HCT116 (cell line): ENCODE results near the gene PDE4C. TPM values are rescaled to one million over a fixed set of nuclear protein-coding genes. Genes with fewer than 3 reads are reported as not detected.

ENCODE experiments used
- ATAC-seq: fragments of 200-7000 bp; cut with Tn5 transposase; 2 replicates; pipeline ENCODE4 v1.9.1; 2020; ENCODE audit warnings: mild to moderate bottlenecking, moderate library complexity
- BruUV-seq: library from RNA; stranded (reverse); fragments of 400-500 nt; replicated peaks from 2 replicates; lab custom pipeline; 2021; lab: Mats Ljungman, UMichigan
- CTCF ChIA-PET: fragments of 300-600 bp; sonication (Branson Sonifier 250); formaldehyde crosslinking; loops from one replicate; lab custom pipeline; 2021; ENCODE audit warnings: antibody characterized with exemption; lab: Charles Lee
- POLR2A ChIA-PET: fragments of 300-600, 350-600 bp; sonication (Branson Sonifier 250); formaldehyde crosslinking; loops from one replicate; lab custom pipeline; 2021; ENCODE audit warnings: antibody characterized with exemption; lab: Charles Lee
- RAD21 ChIA-PET, 2 experiments: fragments of 300-600 bp; sonication (Branson Sonifier 250); formaldehyde crosslinking; loops; one replicate each; lab custom pipeline; 2023; ENCODE audit warnings: low total read pairs in 2 of 2; ENCODE audit not compliant: uncharacterized antibody in 2 of 2, unreplicated experiment in 2 of 2, low non-redundant PET in 1 of 2; lab: Charles Lee
- DNase-seq: peaks from one replicate; pipeline ENCODE4 v3.0.0-alpha.2; 2010; ENCODE audit warnings: low read depth, low spot score
- H2AFZ ChIP-seq: fragments of 200-600 bp; shearing (Covaris generic), sonication (generic); 2 replicates; pipeline ENCODE4 v1.6.1; 2017; ENCODE audit warnings: low read depth, mixed run types, mixed read lengths, antibody characterized with exemption, low read length; ENCODE audit not compliant: poor library complexity, severe bottlenecking
- H3K27ac ChIP-seq: 2 replicates; pipeline ENCODE4 v1.5.1; 2012; ENCODE audit warnings: low read depth, low read length
- H3K27me3 ChIP-seq: fragments of 200-600 bp; sonication (generic); 2 replicates; pipeline ENCODE4 v1.6.1; 2016; ENCODE audit warnings: mixed run types, low read length, mixed read lengths; ENCODE audit not compliant: insufficient read depth
- H3K36me3 ChIP-seq, 2 experiments: fragments of 200-500 bp in 1 of 2; fragments of 200-600 bp in 1 of 2; sonication (Bioruptor generic) in 1 of 2; sonication (generic) in 1 of 2; 2 replicates each; pipeline versions ENCODE4 v1.5.1 to v1.6.1; 2014 to 2016; ENCODE audit warnings: low read length in 2 of 2, inconsistent platforms in 1 of 2, mixed read lengths in 1 of 2, mixed run types in 1 of 2; ENCODE audit not compliant: insufficient read depth in 2 of 2, control insufficient read depth in 1 of 2
- H3K4me1 ChIP-seq, 2 experiments: fragments of 200-600 bp in 1 of 2; sonication (generic) in 1 of 2; 2 replicates each; pipeline versions ENCODE4 v1.5.1 to v1.6.1; 2012 to 2017; ENCODE audit warnings: low read length in 2 of 2, inconsistent platforms in 1 of 2, mild to moderate bottlenecking in 1 of 2, mixed read lengths in 1 of 2, mixed run types in 1 of 2, moderate library complexity in 1 of 2; ENCODE audit not compliant: insufficient read depth in 2 of 2, control insufficient read depth in 1 of 2
- H3K4me2 ChIP-seq: fragments of 200-600 bp; sonication (generic); 2 replicates; pipeline ENCODE4 v1.6.1; 2017; ENCODE audit warnings: mixed run types, low read length, mixed read lengths
- H3K4me3 ChIP-seq, 2 experiments: fragments of 200-600 bp in 1 of 2; sonication (generic) in 1 of 2; replicated peaks in 1 of 2; 2 replicates each; pipeline ENCODE4 v1.5.1; 2011 to 2016; ENCODE audit warnings: low read length in 2 of 2, control low read depth in 1 of 2, low read depth in 1 of 2, mild to moderate bottlenecking in 1 of 2, mixed read lengths in 1 of 2, mixed run types in 1 of 2
- H3K79me2 ChIP-seq: fragments of 200-600 bp; sonication (generic); 2 replicates; pipeline ENCODE4 v1.6.1; 2017; ENCODE audit warnings: mild to moderate bottlenecking, mixed run types, low read length, moderate library complexity, mixed read lengths; ENCODE audit not compliant: insufficient read depth
- H3K9ac ChIP-seq: fragments of 200-600 bp; sonication (generic); 2 replicates; pipeline ENCODE4 v1.6.1; 2016; ENCODE audit warnings: low read length, mixed read lengths
- H3K9me2 ChIP-seq: fragments of 200-600 bp; sonication (generic), shearing (Covaris generic); 2 replicates; pipeline ENCODE4 v1.6.1; 2017; ENCODE audit warnings: mixed run types, mild to moderate bottlenecking, moderate library complexity; ENCODE audit not compliant: insufficient read depth
- H3K9me3 ChIP-seq, 2 experiments: fragments of 200-500 bp in 1 of 2; fragments of 200-600 bp in 1 of 2; sonication (Bioruptor generic) in 1 of 2; sonication (generic) in 1 of 2; 2 replicates each; pipeline ENCODE4 v1.6.1; 2014 to 2017; ENCODE audit warnings: low read length in 2 of 2, mixed read lengths in 2 of 2, inconsistent platforms in 1 of 2, low read depth in 1 of 2, mild to moderate bottlenecking in 1 of 2, mixed run types in 1 of 2, moderate library complexity in 1 of 2; ENCODE audit not compliant: control insufficient read depth in 1 of 2, insufficient read depth in 1 of 2
- H4K20me1 ChIP-seq: fragments of 200-600 bp; sonication (generic), shearing (Covaris generic); 2 replicates; pipeline ENCODE4 v1.6.1; 2017; ENCODE audit warnings: mixed run types, mild to moderate bottlenecking, moderate library complexity; ENCODE audit not compliant: insufficient read depth
- EZH2 ChIP-seq: fragments of 200-600 bp; sonication (generic); IDR thresholded peaks from 2 replicates; pipeline ENCODE4 v1.6.1; 2017; ENCODE audit warnings: antibody characterized with exemption, mixed run types
- EZH2phosphoT487 ChIP-seq: fragments of 200-600 bp; IDR thresholded peaks from 2 replicates; pipeline ENCODE4 v1.6.1; 2018; ENCODE audit warnings: antibody characterized with exemption, borderline replicate concordance
- JUND ChIP-seq: IDR thresholded peaks from 2 replicates; pipeline ENCODE4 v1.6.1; 2012
- POLR2A ChIP-seq: IDR thresholded peaks from 2 replicates; pipeline ENCODE4 v1.7.0; 2011; ENCODE audit warnings: borderline replicate concordance; ENCODE audit not compliant: insufficient read depth, insufficient read length; ENCODE audit errors: extremely low read depth
- POLR2AphosphoS5 ChIP-seq: IDR thresholded peaks from 2 replicates; pipeline ENCODE4 v1.6.1; 2011; ENCODE audit warnings: mild to moderate bottlenecking, low read depth, low read length, moderate library complexity
- SRF ChIP-seq: IDR thresholded peaks from 2 replicates; pipeline ENCODE4 v1.6.1; 2012; ENCODE audit warnings: low read depth
- intact Hi-C: fragments of 100-400 bp; cut with micrococcal nuclease; formaldehyde crosslinking; loops from 2 replicates; pipeline ENCODE4 v1.10.0; 2022
- total RNA-seq: library from RNA; stranded (reverse); gene quantifications from one replicate; pipeline ENCODE4 v1.2.1, GENCODE V29; 2021; ENCODE audit not compliant: unreplicated experiment
- TF ChIP-seq, protein P1 (sequence below): IDR thresholded peaks from 2 replicates; pipeline ENCODE4 v1.6.1; 2011; ENCODE audit warnings: mild to moderate bottlenecking, low read length, moderate library complexity; ENCODE audit not compliant: insufficient replicate concordance; ENCODE audit errors: extremely low read depth

Gene PDE4C
- total RNA-seq, 1 experiment from 2014 or later = 1.5 TPM

DNA sequence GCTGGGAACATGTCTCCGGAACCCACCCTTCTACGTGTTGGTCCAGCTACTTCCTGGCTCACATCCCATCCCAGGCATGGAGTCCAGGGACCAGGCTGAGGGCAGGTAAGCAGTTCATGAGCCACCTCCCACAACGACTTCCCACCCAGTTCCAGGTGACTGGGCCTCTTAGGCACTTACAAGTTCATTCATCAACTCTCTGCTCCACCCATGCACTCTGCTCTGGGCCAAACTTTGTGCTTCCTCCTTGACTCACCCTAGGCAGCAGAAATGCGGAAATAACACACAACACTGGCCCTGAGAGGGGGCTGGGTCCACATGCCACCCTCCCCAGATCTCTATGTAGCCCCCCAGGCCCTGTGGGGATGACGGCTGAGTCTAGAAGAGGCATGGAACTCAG is 27.5 kb upstream of the PDE4C start:
- RAD21 ChIA-PET = interaction anchor here in 1 of 2 experiments (0.6 kb wide), 2 partner anchors 15 to 21 kb away, joined by 3 to 10 read pairs; partner anchors contain the start of gene IQCN
- H3K27ac ChIP-seq = no peak overlapping the region
- no peaks in the 10 kb centered on the region for H3K27me3 ChIP-seq
- no peak overlapping the region for H2AFZ ChIP-seq
- ATAC-seq = no peak
- TF ChIP-seq SRF (no peak), EZH2 (no peak), JUND (no peak), POLR2A (no peak), POLR2AphosphoS5 (no peak)
- TF ChIP-seq, all 23 proteins: peak for 0
- DNase-seq = no peak
- Histone ChIP-seq H3K79me2 (no peaks in the 10 kb centered on the region), H3K4me1 (peaks cover 0 to 28% of the 10 kb centered on the region in 2 experiments; a peak in 2 of 4 replicates), H3K4me3 (no peak overlapping the region), H3K9ac (no peak overlapping the region), H3K9me2 (no peaks in the 10 kb centered on the region), H3K36me3 (no peaks in the 10 kb centered on the region), H4K20me1 (no peaks in the 10 kb centered on the region), H3K9me3 (no peaks in the 10 kb centered on the region), H3K4me2 (0 out of 2 replicates have a peak overlapping the region, but pooled peaks have one; percentile 2)
- ChIA-PET POLR2A (interaction anchor here (1.9 kb wide), 1 partner anchor 49 kb away, joined by 7 read pairs; the partner anchor contains the start of gene RAB3A), CTCF (interaction anchor here (1.1 to 7.0 kb wide), 5 partner anchors 26 to 140 kb away, joined by 6 to 106 read pairs (median 10); partner anchors contain the start of gene RAB3A)
- intact Hi-C loops = loop anchor here (10.0 kb wide), 1 partner anchor 319 kb away; the partner anchor contains the start of gene CCDC124
- no TSS peak for BruUV-seq

DNA sequence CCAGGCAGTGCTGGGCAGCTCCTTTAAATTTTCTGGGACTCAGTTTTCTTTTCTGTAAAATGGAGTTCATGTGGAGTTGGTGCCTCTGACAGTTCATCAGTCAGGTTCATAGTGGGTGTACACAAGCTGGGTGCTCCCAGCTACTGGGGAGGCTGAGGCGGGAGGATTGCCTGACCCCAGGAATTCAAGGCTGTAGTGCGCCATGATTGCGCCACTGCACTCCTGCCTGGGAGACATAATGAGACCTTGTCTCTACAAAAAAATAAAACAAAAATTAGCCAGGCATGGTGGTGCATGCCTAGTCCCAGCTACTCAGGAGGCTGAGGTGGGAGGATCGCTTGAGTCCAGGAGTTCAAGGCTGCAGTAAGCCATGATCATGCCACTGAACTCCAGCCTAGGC is 26.9 kb upstream of the PDE4C start:
- ChIA-PET POLR2A (interaction anchor here (0.6 to 0.7 kb wide), 2 partner anchors 73 to 305 kb away, joined by 3 to 7 read pairs; no protein-coding TSS in a partner anchor), CTCF (interaction anchor here (1.0 to 7.0 kb wide), 7 partner anchors 26 to 310 kb away, joined by 4 to 106 read pairs (median 10); partner anchors contain the start of genes MPV17L2 and RAB3A), RAD21 (interaction anchor here in 1 of 2 experiments (0.6 to 2.0 kb wide), 2 partner anchors 37 to 44 kb away, joined by 4 to 11 read pairs; no protein-coding TSS in a partner anchor)
- Histone ChIP-seq H2AFZ (no peak overlapping the region), H3K9me3 (no peaks in the 10 kb centered on the region), H3K4me3 (no peak overlapping the region), H3K36me3 (no peaks in the 10 kb centered on the region), H3K4me1 (peaks cover 0 to 28% of the 10 kb centered on the region in 2 experiments; a peak in 2 of 4 replicates), H4K20me1 (no peaks in the 10 kb centered on the region), H3K9me2 (no peaks in the 10 kb centered on the region), H3K4me2 (no peak overlapping the region), H3K79me2 (no peaks in the 10 kb centered on the region), H3K9ac (no peak overlapping the region), H3K27me3 (no peaks in the 10 kb centered on the region), H3K27ac (no peak overlapping the region)
- BruUV-seq = no TSS peak
- TF ChIP-seq, protein P1, sequence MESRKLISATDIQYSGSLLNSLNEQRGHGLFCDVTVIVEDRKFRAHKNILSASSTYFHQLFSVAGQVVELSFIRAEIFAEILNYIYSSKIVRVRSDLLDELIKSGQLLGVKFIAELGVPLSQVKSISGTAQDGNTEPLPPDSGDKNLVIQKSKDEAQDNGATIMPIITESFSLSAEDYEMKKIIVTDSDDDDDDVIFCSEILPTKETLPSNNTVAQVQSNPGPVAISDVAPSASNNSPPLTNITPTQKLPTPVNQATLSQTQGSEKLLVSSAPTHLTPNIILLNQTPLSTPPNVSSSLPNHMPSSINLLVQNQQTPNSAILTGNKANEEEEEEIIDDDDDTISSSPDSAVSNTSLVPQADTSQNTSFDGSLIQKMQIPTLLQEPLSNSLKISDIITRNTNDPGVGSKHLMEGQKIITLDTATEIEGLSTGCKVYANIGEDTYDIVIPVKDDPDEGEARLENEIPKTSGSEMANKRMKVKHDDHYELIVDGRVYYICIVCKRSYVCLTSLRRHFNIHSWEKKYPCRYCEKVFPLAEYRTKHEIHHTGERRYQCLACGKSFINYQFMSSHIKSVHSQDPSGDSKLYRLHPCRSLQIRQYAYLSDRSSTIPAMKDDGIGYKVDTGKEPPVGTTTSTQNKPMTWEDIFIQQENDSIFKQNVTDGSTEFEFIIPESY = no peak
- TF ChIP-seq EZH2phosphoT487 = no peak
- ATAC-seq = no peak
- intact Hi-C loops = loop anchor here (10.0 kb wide), 1 partner anchor 318 kb away; the partner anchor contains the start of gene CCDC124
- no peak for DNase-seq
